Kidney (tissue), 14 donors: ENCODE results near the gene ODC1. TPM values are rescaled to one million over a fixed set of nuclear protein-coding genes. Genes with fewer than 3 reads are reported as not detected.
"Not testable (repeated sequence)": the region's sequence is repeated elsewhere in the genome, so short reads cannot be mapped to it uniquely, and the experiment has no call there.

Experiments used
- DNase-seq, 5 donors: peaks; one replicate each; pipeline ENCODE4 v3.0.0-alpha.2; 2013 to 2020
- FAIRE-seq: peaks from 2 replicates; lab custom pipeline; 2012; peaks lifted over from hg19 to GRCh38; lab: Jason Lieb, UNC
- H3K27ac ChIP-seq, 2 donors: one replicate each; pipeline ENCODE4 v1.7.0; 2013; ENCODE audit warnings: low read depth in 2 of 2, low read length in 2 of 2, inconsistent platforms in 1 of 2
- H3K27me3 ChIP-seq: one replicate; pipeline ENCODE4 v1.7.1; 2013; ENCODE audit warnings: low read length, inconsistent platforms; ENCODE audit not compliant: control insufficient read depth, insufficient read depth
- H3K36me3 ChIP-seq, 3 donors: one replicate each; pipeline versions ENCODE4 v1.7.0 to v1.7.1; 2013; ENCODE audit warnings: low read length in 3 of 3, control low read depth in 1 of 3, inconsistent platforms in 1 of 3; ENCODE audit not compliant: insufficient read depth in 3 of 3, control insufficient read depth in 2 of 3
- H3K4me1 ChIP-seq, 3 donors: one replicate each; pipeline versions ENCODE4 v1.7.0 to v1.7.1; 2013; ENCODE audit warnings: low read length in 3 of 3, inconsistent platforms in 1 of 3, low read depth in 1 of 3; ENCODE audit not compliant: control insufficient read depth in 2 of 3, insufficient read depth in 2 of 3
- H3K4me3 ChIP-seq, 3 donors: one replicate each; pipeline versions ENCODE4 v1.7.0 to v1.8.1; 2013; ENCODE audit warnings: low read length in 3 of 3, control low read depth in 1 of 3, inconsistent platforms in 1 of 3
- H3K9ac ChIP-seq, 3 donors: one replicate each; pipeline versions ENCODE4 v1.7.0 to v1.7.1; 2013; ENCODE audit warnings: low read length in 3 of 3, control low read depth in 1 of 3, inconsistent platforms in 1 of 3
- H3K9me3 ChIP-seq, 3 donors: one replicate each; pipeline versions ENCODE4 v1.7.0 to v1.7.1; 2013; ENCODE audit warnings: low read length in 3 of 3, control low read depth in 1 of 3, inconsistent platforms in 1 of 3; ENCODE audit not compliant: control insufficient read depth in 2 of 3, insufficient read depth in 1 of 3
- CTCF ChIP-seq: IDR thresholded peaks from 3 replicates; pipeline ENCODE4 v1.5.1; 2012; ENCODE audit warnings: mild to moderate bottlenecking, moderate library complexity, borderline replicate concordance; ENCODE audit not compliant: insufficient read depth; ENCODE audit errors: extremely low read depth
- intact Hi-C: fragments of 100-400 bp; cut with DNase I; formaldehyde crosslinking; loops from one replicate; pipeline ENCODE4 v1.11.1; 2022
- polyA plus RNA-seq: library from polyadenylated mRNA; stranded (reverse); fragments of 350-450 nt; fragmentation: Illumina TruSeq; extraction: RNeasy Lipid Tissue Mini Kit (QIAGEN cat#74804); gene quantifications from one replicate; pipeline ENCODE4 v1.2.3, GENCODE V29; 2014; ENCODE audit warnings: low read depth, low replicate concordance; ENCODE audit not compliant: insufficient read depth
- total RNA-seq: library from RNA; stranded (reverse); fragmentation: NEBNext Ultra II Directional; extraction: Animal tissue kit (Norgen Biotek cat#: 25700); gene quantifications from one replicate; pipeline ENCODE4 v1.2.1, GENCODE V29; 2021
- donor health status: control.
- donor health status: control.
- donor health status: control.
- donor health status: control.
- donor health status: control.
- donor health status: DM: yes; HTN: yes; CAD: no.
- donor health status: Normal renal cell carcinoma (clear cell type).

Gene ODC1
- total and polyA plus RNA-seq, 2 donors from 2014 or later: 94.4 to 97.5 TPM

- H3K27me3 ChIP-seq: no peaks in the 10 kb centered on the region
- H3K9me3 ChIP-seq: no peaks in the 10 kb centered on the region
- FAIRE-seq (no peak), DNase-seq (no peak)
- intact Hi-C loops: no loop called here
- H3K9ac ChIP-seq: no peak overlapping the region
- TF ChIP-seq CTCF: no peak
- H3K27ac ChIP-seq: no peak overlapping the region
- H3K4me3 ChIP-seq: no peak overlapping the region
- no peaks in the 10 kb centered on the region for H3K36me3 ChIP-seq
- H3K4me1 ChIP-seq: peaks cover 0 to 5% (median 0%) of the 10 kb centered on the region in 3 donors
Measured at GRCh38 chr2:10493075-10493633, 45.0 kb upstream of the ODC1 start.

- intact Hi-C loops: no loop called here
- Histone ChIP-seq H3K27ac (no peak overlapping the region), H3K4me3 (no peak overlapping the region), H3K4me1 (peaks cover 0 to 5% (median 0%) of the 10 kb centered on the region in 3 donors), H3K9ac (no peak overlapping the region), H3K9me3 (no peaks in the 10 kb centered on the region), H3K36me3 (no peaks in the 10 kb centered on the region), H3K27me3 (no peaks in the 10 kb centered on the region)
- FAIRE-seq (no peak), DNase-seq (peak in 1 of 5 donors; percentile 72)
- TF ChIP-seq CTCF: no peak
Measured at GRCh38 chr2:10490806-10491291, 42.7 kb upstream of the ODC1 start.

- no peak for TF ChIP-seq CTCF
- no peak overlapping the region for H3K27ac ChIP-seq
- no peak overlapping the region for H3K9ac ChIP-seq
- no peaks in the 10 kb centered on the region for H3K36me3 ChIP-seq
- no peaks in the 10 kb centered on the region for H3K27me3 ChIP-seq
- intact Hi-C loops: no loop called here
- H3K9me3 ChIP-seq: no peaks in the 10 kb centered on the region
- no peak for FAIRE-seq
- no peak for DNase-seq
- H3K4me3 ChIP-seq: no peak overlapping the region
- peaks cover 0 to 5% (median 0%) of the 10 kb centered on the region in 3 donors for H3K4me1 ChIP-seq
Measured at GRCh38 chr2:10489842-10490555, 41.9 kb upstream of the ODC1 start.

- H3K9me3 ChIP-seq, H3K9ac ChIP-seq, H3K27ac ChIP-seq, H3K4me1 ChIP-seq, H3K36me3 ChIP-seq, H3K4me3 ChIP-seq, DNase-seq, intact Hi-C loops, FAIRE-seq, H3K27me3 ChIP-seq: not testable (repeated sequence)
Measured at GRCh38 chr2:10488142-10488541, 40.0 kb upstream of the ODC1 start.

DNA sequence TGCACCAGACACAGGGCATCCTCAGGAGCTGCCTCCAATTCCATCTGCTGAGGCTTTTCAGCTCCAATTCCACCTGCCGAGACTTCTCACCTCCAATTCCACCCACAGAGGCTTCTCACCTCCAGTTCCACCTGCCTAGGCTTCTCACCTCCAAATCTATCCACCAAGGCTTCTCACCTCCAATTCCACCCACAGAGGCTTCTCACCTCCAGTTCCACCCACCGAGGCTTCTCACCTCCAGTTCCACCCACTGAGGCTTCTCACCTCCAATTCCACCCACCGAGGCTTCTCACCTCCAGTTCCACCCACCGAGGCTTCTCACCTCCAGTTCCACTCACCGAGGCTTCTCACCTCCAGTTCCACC is 39.6 kb upstream of the ODC1 start:
- intact Hi-C loops: not testable (repeated sequence)

More for the DNA sequence above, 39.6 kb upstream of the ODC1 start:
- not testable (repeated sequence) for H3K36me3 ChIP-seq, H3K27ac ChIP-seq, H3K9ac ChIP-seq, DNase-seq, H3K27me3 ChIP-seq, H3K9me3 ChIP-seq, H3K4me1 ChIP-seq, H3K4me3 ChIP-seq, FAIRE-seq
